T-helper 2 cell (primary cell): ENCODE data around the gene VPS35L.

Source experiments
- DNase-seq, 5 experiments: peaks; one replicate each; pipeline versions ENCODE4 v3.0.0 to v3.0.0-alpha.2; 2012 to 2022
- total RNA-seq, 2 donors: gene quantifications; one replicate each; lab custom pipeline; 2026; lab: John Stamatoyannopoulos, UW

The VPS35L gene, protein sequence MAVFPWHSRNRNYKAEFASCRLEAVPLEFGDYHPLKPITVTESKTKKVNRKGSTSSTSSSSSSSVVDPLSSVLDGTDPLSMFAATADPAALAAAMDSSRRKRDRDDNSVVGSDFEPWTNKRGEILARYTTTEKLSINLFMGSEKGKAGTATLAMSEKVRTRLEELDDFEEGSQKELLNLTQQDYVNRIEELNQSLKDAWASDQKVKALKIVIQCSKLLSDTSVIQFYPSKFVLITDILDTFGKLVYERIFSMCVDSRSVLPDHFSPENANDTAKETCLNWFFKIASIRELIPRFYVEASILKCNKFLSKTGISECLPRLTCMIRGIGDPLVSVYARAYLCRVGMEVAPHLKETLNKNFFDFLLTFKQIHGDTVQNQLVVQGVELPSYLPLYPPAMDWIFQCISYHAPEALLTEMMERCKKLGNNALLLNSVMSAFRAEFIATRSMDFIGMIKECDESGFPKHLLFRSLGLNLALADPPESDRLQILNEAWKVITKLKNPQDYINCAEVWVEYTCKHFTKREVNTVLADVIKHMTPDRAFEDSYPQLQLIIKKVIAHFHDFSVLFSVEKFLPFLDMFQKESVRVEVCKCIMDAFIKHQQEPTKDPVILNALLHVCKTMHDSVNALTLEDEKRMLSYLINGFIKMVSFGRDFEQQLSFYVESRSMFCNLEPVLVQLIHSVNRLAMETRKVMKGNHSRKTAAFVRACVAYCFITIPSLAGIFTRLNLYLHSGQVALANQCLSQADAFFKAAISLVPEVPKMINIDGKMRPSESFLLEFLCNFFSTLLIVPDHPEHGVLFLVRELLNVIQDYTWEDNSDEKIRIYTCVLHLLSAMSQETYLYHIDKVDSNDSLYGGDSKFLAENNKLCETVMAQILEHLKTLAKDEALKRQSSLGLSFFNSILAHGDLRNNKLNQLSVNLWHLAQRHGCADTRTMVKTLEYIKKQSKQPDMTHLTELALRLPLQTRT
- 28.7 to 41.3 reads per million in 2 donors for total RNA-seq

DNA sequence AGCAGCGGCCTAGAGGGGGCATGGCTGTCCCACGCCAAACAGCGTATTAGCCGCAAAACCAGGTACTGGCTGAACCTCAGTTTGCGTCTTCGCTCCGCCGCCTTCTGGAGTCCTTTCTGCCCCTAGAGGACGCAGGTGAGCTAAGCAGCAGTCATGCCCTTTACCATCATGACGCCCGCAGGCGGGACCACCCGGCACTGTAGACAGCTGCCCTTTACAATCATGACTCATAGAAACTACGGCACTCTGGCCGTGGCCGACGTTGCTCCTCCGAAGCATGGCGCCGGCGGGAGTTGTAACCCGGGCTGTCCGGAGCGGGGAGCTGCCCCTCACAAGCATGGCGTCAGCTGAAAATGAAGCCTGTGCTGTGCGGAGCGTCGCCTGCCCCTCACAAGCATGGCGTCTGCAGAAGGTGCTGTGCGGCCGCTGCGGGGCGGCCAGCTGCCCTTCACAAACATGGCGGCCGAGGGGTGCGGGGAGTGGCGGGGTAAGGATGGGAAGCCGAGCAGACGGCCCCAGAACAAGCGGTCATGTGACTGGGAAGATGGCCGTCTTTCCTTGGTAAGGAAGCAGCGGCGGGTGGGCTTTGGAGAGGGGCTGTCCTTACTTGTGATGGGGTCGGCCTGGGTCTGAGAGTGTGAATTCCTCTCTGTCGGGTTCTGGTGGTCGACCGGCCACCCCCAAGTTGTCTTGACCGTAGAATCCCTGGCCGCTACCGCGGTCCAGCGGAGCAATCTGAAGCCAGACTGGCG, at the start of gene VPS35L:
Gene VPS35L, plus strand, starts transcription at position 518 of the 752 bp plus-strand sequence. Its CDS starts 27 bp downstream, at position 545.
- DNase-seq: peak; percentile 85 to 98 (median 95)

DNA sequence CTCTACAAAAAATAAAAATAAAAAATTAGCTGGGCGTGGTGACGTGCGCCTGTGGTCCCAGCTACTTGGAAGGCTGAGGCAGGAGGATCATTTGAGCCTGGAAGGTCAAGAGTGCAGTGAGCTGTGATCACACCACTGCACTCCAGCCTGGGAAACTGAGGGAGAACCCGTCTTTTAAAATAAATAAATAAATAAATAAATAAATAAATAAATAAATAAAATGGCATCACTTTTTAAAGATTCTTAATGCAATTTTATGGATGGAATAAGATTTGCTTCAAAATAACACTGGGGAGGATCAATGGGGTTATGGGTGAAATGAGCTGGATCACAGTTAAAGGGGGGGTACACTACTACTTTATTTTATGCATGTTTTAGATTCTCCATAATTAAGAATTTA, 48.5 kb upstream of the VPS35L start:
- DNase-seq: no peak

DNA sequence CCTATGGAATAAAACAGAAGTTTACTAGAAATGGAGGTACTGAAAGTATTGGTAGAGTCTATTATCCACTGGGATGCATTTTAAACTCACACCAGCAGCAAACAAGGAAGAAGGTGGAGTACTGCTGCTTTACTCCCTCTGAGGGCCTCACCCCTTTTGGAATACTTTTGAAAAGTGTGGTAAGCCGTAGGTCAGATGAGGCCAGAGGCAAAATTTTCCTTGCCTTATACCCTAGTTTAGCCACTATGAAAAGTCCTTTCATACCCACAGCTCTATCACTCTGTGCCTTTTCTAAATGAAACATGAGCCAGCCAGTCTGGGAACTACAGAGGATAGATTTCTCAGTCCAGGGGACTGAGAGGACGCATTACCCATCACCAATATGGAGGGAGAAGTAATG, 47.6 kb upstream of the VPS35L start:
- no peak for DNase-seq

DNA sequence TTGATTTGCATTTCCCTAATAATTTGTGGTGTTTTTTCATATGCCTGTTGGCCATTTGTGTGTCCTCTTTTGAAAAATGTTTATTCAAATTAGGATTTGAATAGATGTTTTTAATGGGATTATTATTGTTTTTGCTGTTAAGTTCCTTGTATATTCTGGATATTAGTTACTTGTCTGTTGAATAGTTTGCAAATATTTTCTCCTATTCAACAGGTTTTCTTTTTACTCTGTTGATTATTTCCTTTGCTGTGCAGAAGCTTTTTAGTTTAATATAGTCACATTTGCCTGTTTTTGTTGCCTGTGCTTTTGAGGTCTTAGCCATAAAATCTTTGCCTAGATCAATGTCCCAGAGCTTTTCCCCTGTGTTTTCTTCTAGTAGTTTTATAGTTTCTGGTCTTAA, 43.2 kb upstream of the VPS35L start:
- no peak for DNase-seq

DNA sequence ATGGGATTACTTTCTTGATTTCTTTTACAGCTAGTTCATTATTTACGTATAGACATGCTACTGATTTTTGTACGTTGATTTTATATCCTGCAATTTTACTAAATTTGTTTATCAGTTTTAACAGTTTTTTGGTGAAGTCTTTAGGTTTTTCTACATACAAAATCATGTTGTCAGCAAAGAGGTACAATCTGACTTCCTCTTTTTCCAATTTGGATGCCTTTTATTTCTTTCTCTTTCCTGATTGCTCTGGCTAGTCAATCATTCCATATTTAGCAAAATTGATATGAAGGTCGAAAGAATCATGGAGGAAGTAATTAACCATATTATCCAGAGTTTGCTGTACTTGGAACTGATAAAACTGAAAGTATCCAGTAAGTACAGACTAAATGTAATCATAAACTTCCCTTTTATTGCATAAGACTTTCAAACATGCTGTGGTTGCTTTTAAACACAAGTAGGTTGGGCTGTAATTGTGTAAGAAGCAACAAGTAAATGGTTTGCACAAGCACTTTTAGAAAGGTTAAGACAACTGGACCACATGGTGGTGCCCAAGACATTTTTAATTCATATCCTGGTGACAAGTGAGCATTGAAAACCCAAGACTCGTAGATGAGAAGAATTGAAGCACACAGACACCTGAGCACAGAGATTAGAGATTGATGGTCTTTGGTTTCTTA, 42.0 kb upstream of the VPS35L start:
- no peak for DNase-seq

DNA sequence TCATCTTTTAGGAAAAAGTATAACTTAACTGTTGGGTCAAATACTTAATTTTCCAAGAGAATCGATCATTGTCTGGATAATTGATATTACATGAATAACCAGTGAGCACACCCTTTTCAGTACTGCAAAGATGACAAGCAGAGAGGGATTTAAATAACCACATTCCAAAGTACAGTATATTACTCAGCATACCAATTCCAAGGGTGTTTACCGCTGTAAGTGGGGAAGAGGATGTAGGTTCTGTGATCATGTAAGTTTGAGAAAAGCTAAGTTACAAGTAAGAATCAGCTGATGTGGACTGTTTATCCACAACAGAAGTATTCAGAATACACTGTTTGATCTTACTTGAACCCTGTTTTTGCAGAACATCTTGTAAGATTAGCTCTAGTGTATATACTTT, 39.7 kb upstream of the VPS35L start:
- no peak for DNase-seq

DNA sequence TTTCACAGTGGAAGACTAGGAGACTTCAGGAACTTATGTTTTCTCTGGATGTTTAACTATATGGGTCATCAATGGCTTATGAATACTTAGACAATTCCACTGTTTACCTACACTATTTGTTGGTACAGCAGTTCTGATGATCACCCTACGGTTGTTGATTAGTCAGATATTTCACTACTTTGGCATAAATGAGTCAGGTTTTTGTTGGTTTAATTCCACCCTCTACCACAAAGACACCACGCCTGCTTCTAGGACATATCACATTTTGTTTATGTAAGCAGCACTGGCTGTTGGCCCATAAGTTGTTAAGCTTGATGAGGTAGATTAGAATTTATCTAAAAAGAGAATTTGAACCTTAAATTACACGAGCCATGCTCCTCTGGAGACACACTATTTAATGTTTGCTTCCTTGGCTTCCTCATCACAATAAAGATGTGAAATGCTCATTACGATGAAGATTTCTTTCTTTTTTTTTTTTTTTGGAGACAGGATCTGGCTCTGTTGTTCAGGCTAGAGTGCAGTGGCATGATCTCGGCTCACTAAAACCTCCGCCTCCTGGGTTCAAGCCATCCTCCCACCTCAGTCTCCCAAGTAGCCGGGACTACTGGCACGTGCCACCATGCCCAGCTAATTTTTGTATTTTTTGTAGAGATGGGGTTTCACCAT, 37.9 kb upstream of the VPS35L start:
- DNase-seq: peak in 1 of 5 experiments; percentile 92

DNA sequence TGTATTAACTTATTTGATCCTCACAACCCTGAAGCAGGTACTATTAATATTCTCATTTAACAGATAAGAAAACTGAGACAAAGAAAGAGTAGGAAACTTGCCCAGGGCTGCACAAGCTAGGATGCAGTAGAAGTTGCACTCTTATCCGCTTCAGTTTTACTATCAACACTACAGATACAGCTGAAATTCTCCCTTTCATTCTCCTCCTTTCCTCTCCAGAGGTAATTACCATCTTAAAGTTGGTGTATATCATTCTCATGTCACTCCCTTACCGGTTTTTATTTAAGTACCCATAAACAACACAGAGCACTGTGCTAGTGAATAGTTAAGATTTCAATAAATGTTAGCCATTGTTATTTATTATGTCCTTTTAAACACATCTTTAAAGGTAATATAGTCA, 37.1 kb upstream of the VPS35L start:
- no peak for DNase-seq

DNA sequence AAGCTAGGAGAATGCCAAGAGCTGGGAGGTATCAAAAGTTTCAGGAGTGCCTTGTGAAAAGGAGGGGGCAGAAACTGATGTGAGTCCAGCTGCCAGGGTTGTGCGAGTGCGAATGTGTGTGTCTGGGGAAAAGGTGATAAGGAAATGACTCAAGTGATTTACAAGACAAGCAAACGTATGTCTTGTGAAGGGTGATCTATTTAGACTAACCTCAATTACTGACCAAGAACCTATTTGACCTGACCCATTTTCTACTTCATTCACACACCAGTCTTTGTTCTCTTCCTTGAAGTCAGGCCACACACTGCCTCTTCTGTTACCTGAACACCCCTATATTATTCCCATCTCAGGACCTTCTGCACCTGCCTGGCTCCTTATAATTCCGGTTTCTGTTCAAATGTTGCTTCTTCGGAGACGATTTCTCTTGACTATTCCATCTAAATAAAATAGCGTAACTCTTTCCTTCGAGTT, 34.6 kb upstream of the VPS35L start:
- DNase-seq: peak in 1 of 5 experiments; percentile 44

DNA sequence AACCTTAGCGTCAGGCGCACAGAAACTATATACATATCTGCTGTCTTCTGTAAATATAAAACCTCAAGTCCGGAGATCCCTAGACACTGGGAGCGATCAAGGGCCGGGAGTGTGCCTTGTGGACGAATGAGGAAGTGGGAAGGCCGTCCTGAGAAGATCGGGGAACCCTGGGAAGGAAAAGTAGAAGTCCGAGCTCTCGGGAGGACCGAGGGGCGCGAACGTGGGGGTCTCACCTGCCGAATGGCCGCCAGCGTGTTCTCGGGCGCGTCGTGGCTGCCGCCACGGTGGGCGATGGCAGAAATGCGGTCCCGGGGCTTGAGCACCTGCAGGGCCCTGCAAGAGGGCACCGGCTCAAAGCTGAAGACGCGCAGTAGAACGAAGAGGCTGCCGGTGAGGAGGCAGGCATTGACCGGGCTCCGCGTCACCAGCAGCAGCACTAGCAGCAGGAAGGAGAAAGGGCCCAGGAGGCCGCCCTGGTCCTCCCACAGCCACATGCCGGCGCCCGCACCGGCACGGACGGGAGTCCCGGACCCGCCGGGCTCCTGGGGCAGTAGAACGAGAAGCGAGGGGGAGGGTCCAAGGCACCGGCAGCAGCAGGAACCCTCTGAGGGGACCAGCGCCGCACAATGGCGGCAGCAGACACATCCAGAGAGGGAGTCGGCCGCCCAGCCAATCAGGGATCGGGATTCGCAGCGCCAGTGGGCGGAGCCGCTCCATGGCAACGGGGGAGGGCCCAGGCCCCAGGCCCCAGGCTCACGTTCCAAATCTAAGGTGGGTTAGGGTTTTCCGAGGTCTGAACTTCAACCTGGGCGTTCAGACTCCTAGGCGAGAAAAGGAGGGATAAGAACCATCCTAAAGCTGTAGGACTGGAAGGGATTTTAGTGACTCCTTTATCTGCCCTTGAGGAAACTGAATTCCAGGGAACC, 33.8 kb upstream of the VPS35L start, which contains the start of gene GDE1:
Gene GDE1, minus strand, starts transcription at position 628 of the 926 bp plus-strand sequence. Its CDS starts 134 bp downstream, at position 494.
- DNase-seq: peak; percentile 84 to 95 (median 93)

DNA sequence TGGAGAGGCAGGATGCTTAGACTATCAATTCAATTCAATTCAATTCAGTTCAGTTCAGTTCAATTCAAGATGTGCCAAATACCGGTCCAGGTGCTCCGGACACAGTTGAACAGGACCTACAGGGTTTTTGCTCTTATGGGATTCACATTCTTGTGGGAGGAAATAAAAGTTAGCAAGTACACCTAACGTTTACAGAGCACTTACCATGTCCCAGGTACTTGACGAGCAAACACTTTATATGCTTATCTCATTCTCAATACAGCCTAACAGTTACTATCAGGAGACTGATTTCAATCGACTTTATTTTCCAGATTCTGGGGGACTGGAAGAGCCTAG, 33.1 kb upstream of the VPS35L start:
- no peak for DNase-seq

DNA sequence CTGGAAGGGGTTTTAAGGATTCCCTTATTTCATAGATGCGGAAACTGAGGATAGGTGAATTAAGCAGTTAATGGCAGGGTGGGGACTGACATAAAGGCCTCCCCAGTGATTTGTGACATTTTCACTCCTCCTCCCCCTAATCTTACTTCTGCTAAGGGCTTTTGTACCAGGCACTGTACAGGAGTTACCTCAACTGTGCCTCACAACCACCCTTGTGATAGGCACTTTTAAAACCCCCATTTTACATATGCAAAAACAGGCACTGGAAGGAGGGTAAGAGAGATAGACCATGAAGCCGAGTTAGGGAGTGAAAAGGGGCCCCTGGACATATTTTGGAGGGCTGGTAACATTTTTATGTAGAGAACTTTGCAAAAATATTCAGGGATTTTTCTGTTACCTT, 32.7 kb upstream of the VPS35L start:
- no peak for DNase-seq

DNA sequence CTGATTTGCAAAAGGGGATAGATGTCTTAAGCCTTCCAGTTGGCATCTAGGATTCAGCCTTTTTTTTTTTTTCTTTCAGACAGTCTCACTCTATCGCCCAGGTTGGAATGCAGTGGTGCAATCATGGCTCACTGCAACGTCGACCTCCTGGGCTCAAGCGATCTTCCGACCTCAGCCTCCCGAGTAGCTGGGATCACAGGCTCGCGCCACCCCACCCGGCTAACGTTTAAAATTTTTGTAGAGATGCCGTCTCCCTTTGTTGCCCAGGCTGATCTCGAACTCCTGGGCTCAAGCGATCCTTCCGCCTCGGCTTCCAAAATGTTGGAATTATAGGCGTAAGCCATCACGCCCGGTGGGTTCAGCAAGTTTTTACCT, 32.3 kb upstream of the VPS35L start:
- no peak for DNase-seq

DNA sequence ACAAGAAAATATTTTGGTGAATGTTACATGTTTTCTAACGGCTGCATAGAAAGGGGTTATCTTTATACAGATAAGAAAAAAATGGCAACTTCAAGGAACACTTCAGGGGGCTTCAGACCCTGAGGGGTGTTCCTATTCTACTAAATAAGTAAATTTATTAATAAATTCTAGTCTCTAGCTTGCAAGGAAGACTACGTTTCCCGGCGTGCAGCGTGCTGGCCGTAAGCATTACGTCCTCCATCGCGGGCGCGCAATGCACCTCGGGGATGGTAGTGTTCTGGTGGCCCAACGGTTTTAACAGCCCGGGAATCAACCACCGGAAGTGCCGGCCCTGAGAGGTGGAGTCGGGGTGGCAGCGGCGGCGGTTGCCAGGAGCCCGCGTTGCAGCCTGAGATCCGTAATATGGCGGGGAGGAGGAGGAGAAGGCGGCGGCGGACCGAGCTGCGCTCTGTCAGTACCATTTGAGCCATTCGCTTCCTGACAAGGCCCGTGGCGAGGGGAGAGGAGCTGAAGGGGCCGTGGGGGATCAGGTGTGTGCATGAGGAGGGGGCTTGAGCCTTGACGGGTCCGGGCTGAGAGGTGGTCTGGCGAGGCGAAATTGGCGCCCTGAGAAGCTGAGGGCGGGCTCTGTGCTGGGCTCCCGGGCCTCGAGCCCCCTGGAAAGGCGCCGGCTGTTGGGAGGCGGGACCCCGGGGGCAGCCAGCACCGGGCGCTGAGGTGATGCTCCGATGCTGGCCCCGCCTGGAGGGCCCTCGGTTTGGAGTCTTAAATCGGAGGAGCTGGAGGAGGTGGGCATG, 31.7 kb upstream of the VPS35L start, which contains the start of gene CCP110:
Gene CCP110, plus strand, starts transcription at position 384 of the 797 bp plus-strand sequence. CDS start 3,940 bp downstream, outside the sequence.
- peak; percentile 87 to 99 (median 93) for DNase-seq

DNA sequence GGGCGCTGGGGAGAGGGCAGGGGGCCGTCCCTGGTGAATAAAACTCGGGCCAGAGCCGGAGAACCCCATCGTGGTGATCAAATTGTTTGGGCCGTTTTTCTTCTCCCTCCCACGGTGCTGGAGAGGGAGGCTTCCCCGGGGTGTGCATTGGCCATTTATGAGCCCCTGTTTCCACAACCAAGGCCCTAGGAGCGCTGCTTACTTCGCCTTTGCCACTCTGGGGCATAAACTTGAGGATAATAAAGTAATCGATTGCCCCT, 31.2 kb upstream of the VPS35L start:
- no peak for DNase-seq

DNA sequence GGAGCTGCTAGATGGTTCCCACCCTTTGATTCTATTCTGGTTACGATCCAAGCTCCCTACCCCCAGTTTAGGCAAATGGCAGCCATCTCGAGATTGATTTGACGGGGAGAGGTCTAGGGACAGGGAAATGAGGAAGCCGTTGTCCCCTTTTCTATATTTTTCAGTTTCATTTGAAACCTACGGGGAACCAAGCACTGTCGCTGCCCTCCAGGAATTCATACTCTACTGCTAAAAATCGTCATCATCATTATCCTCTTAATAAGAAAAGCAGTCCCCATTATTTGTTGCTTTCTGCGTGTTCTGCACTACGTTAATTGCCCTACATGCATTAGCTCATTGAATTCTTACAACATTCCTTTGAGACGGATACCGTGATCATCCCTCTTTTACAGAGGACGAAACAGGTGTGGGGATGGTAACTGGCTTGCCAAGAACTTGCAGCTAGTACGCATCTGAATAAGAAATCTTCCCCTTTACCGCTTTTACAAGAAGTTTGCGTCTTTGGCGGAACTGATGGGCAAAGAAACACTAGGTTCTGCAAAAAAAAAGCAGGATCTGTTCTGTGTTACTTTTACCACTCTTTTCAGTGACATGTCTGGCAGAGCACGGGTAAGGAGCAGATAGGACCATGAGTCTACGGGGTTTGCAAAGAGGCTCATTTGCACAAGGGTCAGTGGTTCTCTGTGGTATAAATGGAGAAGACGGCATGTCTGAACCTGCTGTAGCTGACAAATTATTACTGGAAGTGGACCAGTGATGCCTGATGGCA, 30.7 kb upstream of the VPS35L start:
- peak in 1 of 5 experiments; percentile 22 for DNase-seq

DNA sequence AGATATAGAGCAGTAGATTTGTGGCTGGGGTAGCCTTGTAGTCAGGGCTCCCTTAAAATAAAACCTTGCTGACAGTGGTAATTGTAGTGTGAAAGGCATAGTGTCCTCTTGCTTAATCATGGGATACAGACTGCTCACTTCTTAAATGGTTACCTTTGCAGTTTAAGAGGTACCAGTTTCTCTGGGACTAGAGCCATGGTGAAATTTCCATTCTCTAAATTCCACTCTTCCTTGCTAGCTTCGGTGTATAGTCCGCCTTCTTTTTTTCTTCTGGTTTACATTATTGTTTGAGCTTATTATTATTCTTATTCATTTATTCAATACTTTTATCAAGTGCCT, 30.1 kb upstream of the VPS35L start:
- no peak for DNase-seq

DNA sequence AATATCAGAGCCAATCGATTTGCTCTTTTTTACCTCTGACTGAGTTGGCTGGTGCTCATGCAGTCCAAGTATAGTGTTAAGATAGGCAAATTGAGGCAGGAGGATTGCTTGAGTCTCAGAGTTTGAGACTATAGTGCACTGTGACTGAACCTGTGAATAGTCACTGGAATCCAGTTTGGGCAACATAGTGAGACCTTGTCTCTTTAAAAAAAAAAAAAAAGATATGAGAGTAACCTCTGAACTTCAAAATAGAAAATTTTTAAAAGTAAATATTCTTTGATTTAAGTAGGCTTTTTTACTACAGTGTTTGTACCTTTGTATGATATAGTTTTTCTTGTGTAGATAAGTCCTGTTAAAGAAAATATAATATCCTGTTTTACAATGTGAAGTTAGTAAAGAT, 28.3 kb upstream of the VPS35L start:
- no peak for DNase-seq

DNA sequence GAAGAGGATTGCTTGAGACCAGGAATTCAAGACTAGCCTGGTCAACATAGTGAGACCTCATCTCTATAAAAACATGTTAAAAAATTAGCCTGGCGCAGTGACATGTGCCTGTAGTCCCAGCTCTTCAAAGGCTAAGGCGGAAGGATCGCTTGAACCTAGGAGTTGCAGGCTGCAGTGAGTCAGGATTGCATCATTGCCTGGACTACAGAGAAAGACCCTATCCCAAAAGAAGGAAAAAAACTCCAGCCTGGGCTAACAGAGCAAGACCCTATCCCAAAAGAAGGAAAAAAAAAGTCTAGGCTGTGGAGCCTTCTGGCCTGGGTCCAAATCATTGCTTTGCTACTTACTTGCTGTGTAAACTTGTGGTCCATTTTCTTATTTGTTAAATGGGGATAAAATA, 26.8 kb upstream of the VPS35L start:
- DNase-seq: no peak
